Limb (tissue), 2 donors: ENCODE measurements around the gene DNAH1.

ENCODE experiments used
- DNase-seq, 2 donors: peaks; one replicate each; pipeline ENCODE4 v3.0.0-alpha.2; 2016; ENCODE audit errors: extremely low spot score in 2 of 2

DNAH1 gene

GRCh38 chr3:52444860-52445793 is 129.0 kb downstream of the DNAH1 start, which contains the start of gene SEMA3G:
SEMA3G (minus strand) TSS chr3:52445103; CDS start chr3:52445027, 76 bp downstream.
- DNase-seq, result peak; percentile 52 to 68

- no peak for DNase-seq
These were observed 129.9 kb downstream of the DNAH1 start for GRCh38 chr3:52446042-52446441.

- DNase-seq, result peak; percentile 55 to 81
These were observed 130.8 kb downstream of the DNAH1 start for GRCh38 chr3:52446631-52447511.

- DNase-seq, result no peak
These were observed 131.6 kb downstream of the DNAH1 start for GRCh38 chr3:52447512-52448355.
